ENCODE results near the gene AKAP6.

The AKAP6 gene

GRCh38 chr14:32497248-32497647 lies 168.2 kb downstream of the AKAP6 start:
- DNase-seq (ENCODE audit: insufficient read length, low spot score): no peak
- no peak for FAIRE-seq
- no peak for TF ChIP-seq POLR2AphosphoS5 (IDR thresholded peaks at IDR 0.05; ENCODE audit: low read depth, low read length)
- no peak for TF ChIP-seq TAF1 (IDR thresholded peaks at IDR 0.05; ENCODE audit: low read depth, low read length)
- no peak for TF ChIP-seq PAX5 (IDR thresholded peaks at IDR 0.05; ENCODE audit: insufficient read depth, low read length, severe bottlenecking)
- TF ChIP-seq POLR2A (IDR thresholded peaks at IDR 0.05; ENCODE audit: low read depth, low read length): no peak
- TF ChIP-seq POU2F2 (IDR thresholded peaks at IDR 0.05; ENCODE audit: low read depth, low read length): no peak
- no peak for TF ChIP-seq SPI1 (IDR thresholded peaks at IDR 0.05; ENCODE audit: low read depth, low read length)

DNA sequence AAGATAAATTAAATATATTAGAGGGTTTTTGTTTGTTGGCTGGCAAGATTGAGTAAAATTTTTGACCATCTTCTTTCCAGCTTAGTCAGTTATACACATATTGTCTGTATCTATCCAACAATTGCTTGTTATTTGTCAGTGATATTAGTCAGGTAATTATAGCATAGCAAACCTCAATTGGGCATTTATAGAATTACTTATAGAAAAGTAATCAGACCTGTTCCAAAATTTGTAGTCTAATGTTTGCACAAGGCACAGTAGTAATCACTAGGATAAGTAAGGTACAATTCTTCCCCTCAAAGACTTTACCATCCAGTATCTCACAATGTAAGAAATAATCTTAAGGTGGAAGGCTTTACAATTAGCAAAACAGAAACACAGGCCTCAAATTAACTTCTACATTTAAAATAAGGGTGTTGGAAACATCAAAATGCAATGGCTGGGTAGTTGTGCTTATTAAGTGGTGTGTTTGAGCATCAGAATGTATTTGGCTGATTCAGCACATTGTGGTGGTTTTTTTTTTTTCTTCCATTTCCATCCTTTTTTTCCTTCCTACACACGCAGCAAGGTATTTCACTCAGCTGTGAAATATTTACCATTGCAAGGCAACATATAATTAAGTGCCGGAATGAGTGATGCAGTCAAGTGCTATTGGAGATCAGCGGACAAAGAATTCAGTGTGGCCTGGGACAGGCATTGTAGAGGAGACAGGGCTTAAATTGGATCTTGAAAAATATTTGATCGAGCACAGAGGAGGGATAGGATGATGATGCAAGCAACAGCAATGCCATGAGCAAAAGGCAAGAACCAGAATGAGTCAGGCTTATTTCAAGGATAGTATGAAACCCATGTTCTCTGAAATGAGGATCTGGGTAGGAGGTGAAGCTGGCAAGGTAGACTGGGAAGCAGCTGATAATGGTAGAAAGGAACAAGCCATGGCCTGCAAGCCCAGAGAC lies 178.2 kb downstream of the AKAP6 start:
- DNase-seq (ENCODE audit: insufficient read length, low spot score) (no peak), FAIRE-seq (no peak)
- no peak for TF ChIP-seq PAX5 (IDR thresholded peaks at IDR 0.05; ENCODE audit: insufficient read depth, low read length, severe bottlenecking)
- no peak for TF ChIP-seq POU2F2 (IDR thresholded peaks at IDR 0.05; ENCODE audit: low read depth, low read length)
- no peak for TF ChIP-seq POLR2AphosphoS5 (IDR thresholded peaks at IDR 0.05; ENCODE audit: low read depth, low read length)
- TF ChIP-seq TAF1 (IDR thresholded peaks at IDR 0.05; ENCODE audit: low read depth, low read length): no peak
- no peak for TF ChIP-seq SPI1 (IDR thresholded peaks at IDR 0.05; ENCODE audit: low read depth, low read length)

DNA sequence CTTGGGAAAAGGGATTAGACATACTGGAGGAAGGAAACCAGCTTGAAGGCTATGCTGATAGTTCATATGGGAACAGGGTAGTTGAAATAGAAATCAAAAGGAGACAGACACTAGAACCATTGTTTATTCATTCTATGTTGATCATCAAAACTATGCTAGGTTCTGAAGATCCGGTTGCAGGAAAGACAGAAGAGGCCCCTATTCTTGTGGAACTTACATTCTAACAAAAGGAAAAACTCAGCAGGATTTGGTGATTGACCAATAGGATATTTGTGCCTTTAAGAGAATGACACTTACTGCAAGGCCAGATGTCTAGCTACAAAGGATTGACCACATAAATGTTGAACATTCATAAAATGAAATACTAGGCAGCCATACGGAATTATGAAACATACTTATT lies 179.2 kb downstream of the AKAP6 start:
- TF ChIP-seq POLR2A (IDR thresholded peaks at IDR 0.05; ENCODE audit: low read depth, low read length) (no peak), PAX5 (IDR thresholded peaks at IDR 0.05; ENCODE audit: insufficient read depth, low read length, severe bottlenecking) (no peak), TAF1 (IDR thresholded peaks at IDR 0.05; ENCODE audit: low read depth, low read length) (no peak), POLR2AphosphoS5 (IDR thresholded peaks at IDR 0.05; ENCODE audit: low read depth, low read length) (no peak), SPI1 (IDR thresholded peaks at IDR 0.05; ENCODE audit: low read depth, low read length) (no peak), POU2F2 (IDR thresholded peaks at IDR 0.05; ENCODE audit: low read depth, low read length) (no peak)
- FAIRE-seq (no peak), DNase-seq (ENCODE audit: insufficient read length, low spot score) (no peak)

GRCh38 chr14:32509632-32510187 lies 180.6 kb downstream of the AKAP6 start:
- DNase-seq (ENCODE audit: insufficient read length, low spot score) (no peak), FAIRE-seq (no peak)
- TF ChIP-seq TAF1 (IDR thresholded peaks at IDR 0.05; ENCODE audit: low read depth, low read length) (no peak), PAX5 (IDR thresholded peaks at IDR 0.05; ENCODE audit: insufficient read depth, low read length, severe bottlenecking) (no peak), SPI1 (IDR thresholded peaks at IDR 0.05; ENCODE audit: low read depth, low read length) (no peak), POLR2AphosphoS5 (IDR thresholded peaks at IDR 0.05; ENCODE audit: low read depth, low read length) (no peak), POLR2A (IDR thresholded peaks at IDR 0.05; ENCODE audit: low read depth, low read length) (no peak), POU2F2 (IDR thresholded peaks at IDR 0.05; ENCODE audit: low read depth, low read length) (no peak)

DNA sequence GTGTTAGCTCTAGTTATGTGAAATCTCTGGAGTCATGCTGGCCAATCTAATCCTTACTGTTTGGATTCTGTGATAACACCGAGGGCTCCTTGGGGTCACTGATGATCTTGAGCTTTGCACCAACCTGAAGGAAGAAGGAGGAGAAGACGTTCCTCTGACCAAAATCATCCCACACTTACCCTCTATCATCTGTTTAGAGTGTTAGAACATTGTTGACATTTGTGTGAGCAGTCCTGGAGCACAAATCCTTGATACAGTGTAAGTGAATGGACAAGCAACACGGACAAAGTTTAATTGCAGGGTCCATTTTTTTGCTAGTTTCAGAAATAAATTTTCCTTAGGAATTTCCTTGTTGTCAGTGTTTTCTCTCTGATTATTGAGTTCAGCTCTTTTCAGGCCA lies 181.7 kb downstream of the AKAP6 start:
- no peak for DNase-seq (ENCODE audit: insufficient read length, low spot score)
- no peak for FAIRE-seq
- TF ChIP-seq TAF1 (IDR thresholded peaks at IDR 0.05; ENCODE audit: low read depth, low read length) (no peak), POLR2A (IDR thresholded peaks at IDR 0.05; ENCODE audit: low read depth, low read length) (no peak)

GRCh38 chr14:32512348-32512747 lies 183.2 kb downstream of the AKAP6 start:
- no peak for DNase-seq (ENCODE audit: insufficient read length, low spot score)
- no peak for FAIRE-seq
- no peak for TF ChIP-seq TAF1 (IDR thresholded peaks at IDR 0.05; ENCODE audit: low read depth, low read length)
- TF ChIP-seq POLR2AphosphoS5 (IDR thresholded peaks at IDR 0.05; ENCODE audit: low read depth, low read length): no peak
- TF ChIP-seq SPI1 (IDR thresholded peaks at IDR 0.05; ENCODE audit: low read depth, low read length): no peak
- TF ChIP-seq POLR2A (IDR thresholded peaks at IDR 0.05; ENCODE audit: low read depth, low read length): no peak
- TF ChIP-seq POU2F2 (IDR thresholded peaks at IDR 0.05; ENCODE audit: low read depth, low read length): no peak
- TF ChIP-seq PAX5 (IDR thresholded peaks at IDR 0.05; ENCODE audit: insufficient read depth, low read length, severe bottlenecking): no peak

DNA sequence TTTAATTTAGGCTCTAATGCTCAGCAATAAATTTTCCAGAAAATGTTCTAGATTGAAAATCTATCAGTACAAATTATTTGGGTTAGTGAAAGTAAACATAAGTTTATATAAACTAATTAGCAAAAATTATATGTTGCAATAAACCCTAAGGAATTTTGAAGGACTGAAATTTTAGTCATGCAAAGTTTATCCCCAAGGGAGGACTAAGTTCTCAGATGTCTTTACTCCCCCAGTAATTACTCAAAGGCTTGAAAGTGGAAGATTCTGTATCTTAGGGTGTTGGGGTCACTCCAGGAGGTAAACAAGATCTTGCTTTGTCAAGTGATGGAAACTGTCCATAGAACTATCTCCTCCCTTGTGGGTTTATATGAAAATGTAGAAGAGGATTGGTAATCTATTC lies 183.7 kb downstream of the AKAP6 start:
- TF ChIP-seq SPI1 (IDR thresholded peaks at IDR 0.05; ENCODE audit: low read depth, low read length) (no peak), POU2F2 (IDR thresholded peaks at IDR 0.05; ENCODE audit: low read depth, low read length) (no peak), POLR2AphosphoS5 (IDR thresholded peaks at IDR 0.05; ENCODE audit: low read depth, low read length) (no peak), PAX5 (IDR thresholded peaks at IDR 0.05; ENCODE audit: insufficient read depth, low read length, severe bottlenecking) (no peak), POLR2A (IDR thresholded peaks at IDR 0.05; ENCODE audit: low read depth, low read length) (no peak), TAF1 (IDR thresholded peaks at IDR 0.05; ENCODE audit: low read depth, low read length) (no peak)
- DNase-seq (ENCODE audit: insufficient read length, low spot score): no peak
- no peak for FAIRE-seq

DNA sequence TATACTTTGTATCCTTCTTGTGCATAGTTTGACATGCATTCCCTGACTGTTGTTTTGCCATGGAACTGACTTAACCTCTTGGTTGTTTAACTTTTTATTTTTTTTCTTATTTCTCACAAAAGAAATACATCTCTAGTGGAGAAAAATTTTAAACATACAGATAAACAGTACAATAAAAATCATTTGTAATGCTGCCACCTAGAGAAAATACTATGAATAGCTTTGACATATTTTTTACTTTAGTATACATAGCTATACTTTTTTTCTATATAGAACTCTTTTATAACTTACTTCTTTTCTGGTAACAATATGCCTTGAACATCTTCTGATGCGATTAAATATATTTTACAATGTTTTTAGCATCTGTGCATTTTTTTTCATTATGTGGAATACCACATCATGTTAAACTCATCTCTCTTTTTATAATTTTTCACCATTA lies 184.5 kb downstream of the AKAP6 start:
- DNase-seq (ENCODE audit: insufficient read length, low spot score) (no peak), FAIRE-seq (no peak)

DNA sequence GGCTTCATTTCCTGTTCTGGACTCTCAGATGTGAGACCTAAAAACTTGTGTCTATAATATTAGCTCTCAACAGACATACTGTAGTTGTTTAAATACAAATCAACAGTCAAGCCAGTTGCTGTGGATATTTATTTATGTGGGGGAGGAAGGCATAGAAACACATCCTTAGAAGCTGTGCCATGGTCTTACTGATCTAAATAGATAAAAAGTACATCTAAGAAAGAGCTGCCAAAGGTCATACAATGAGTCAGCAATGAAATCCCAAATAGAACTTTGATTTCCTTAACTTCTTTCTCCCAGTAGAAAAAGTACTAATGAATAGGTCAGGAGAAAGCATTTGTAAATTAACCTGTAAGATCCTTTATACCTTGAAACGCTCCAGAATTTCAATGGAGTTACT lies 185.1 kb downstream of the AKAP6 start:
- DNase-seq (ENCODE audit: insufficient read length, low spot score) (no peak), FAIRE-seq (no peak)
- no peak for TF ChIP-seq SPI1 (IDR thresholded peaks at IDR 0.05; ENCODE audit: low read depth, low read length)
- TF ChIP-seq POLR2AphosphoS5 (IDR thresholded peaks at IDR 0.05; ENCODE audit: low read depth, low read length): no peak
- TF ChIP-seq TAF1 (IDR thresholded peaks at IDR 0.05; ENCODE audit: low read depth, low read length): no peak
- TF ChIP-seq PAX5 (IDR thresholded peaks at IDR 0.05; ENCODE audit: insufficient read depth, low read length, severe bottlenecking): no peak
- TF ChIP-seq POLR2A (IDR thresholded peaks at IDR 0.05; ENCODE audit: low read depth, low read length): no peak
- no peak for TF ChIP-seq POU2F2 (IDR thresholded peaks at IDR 0.05; ENCODE audit: low read depth, low read length)

More for the DNA sequence above, 184.5 kb downstream of the AKAP6 start:
- no peak for TF ChIP-seq POLR2A (IDR thresholded peaks at IDR 0.05; ENCODE audit: low read depth, low read length)
- no peak for TF ChIP-seq TAF1 (IDR thresholded peaks at IDR 0.05; ENCODE audit: low read depth, low read length)
- no peak for TF ChIP-seq POU2F2 (IDR thresholded peaks at IDR 0.05; ENCODE audit: low read depth, low read length)
- TF ChIP-seq POLR2AphosphoS5 (IDR thresholded peaks at IDR 0.05; ENCODE audit: low read depth, low read length): no peak
- no peak for TF ChIP-seq SPI1 (IDR thresholded peaks at IDR 0.05; ENCODE audit: low read depth, low read length)
- no peak for TF ChIP-seq PAX5 (IDR thresholded peaks at IDR 0.05; ENCODE audit: insufficient read depth, low read length, severe bottlenecking)

All from GM12891 (cell line).